ENCODE results near the gene ZNF407. TPM values are rescaled to one million over a fixed set of nuclear protein-coding genes. Genes with fewer than 3 reads are reported as not detected.

The ZNF407 gene
- total RNA-seq, 1 donor from 2014 or later = 27.2 TPM

DNA sequence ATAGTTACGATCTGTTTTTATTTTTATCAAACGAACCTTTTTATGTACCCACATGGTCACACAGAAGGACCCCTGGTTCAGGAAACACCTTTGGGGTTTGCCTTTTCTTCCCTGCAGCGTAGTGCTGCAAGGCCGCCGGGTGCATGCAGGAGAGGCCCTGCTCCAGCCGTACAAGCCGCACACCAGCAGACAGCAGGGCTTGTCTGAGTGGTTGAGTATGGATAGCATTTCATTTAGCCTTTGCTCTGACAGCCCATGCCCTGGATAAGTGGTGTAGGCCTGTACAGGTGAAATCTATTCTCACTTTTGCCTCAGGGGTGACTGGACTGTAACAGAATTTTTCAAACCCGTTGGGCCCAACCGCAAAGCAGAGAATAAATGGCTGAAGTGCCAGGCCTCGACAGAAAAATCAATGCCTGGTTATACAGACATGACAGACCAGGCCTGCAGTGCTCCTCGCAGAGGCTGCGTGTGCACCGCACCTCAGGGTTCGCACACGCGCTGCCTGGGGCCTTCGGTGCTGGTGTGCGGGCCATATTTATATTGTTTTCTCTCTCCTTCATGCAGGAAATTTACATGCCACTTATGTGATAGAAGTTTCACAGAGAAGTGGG is 279.1 kb downstream of the ZNF407 start:
- no peak for DNase-seq (ENCODE audit: low spot score)

DNA sequence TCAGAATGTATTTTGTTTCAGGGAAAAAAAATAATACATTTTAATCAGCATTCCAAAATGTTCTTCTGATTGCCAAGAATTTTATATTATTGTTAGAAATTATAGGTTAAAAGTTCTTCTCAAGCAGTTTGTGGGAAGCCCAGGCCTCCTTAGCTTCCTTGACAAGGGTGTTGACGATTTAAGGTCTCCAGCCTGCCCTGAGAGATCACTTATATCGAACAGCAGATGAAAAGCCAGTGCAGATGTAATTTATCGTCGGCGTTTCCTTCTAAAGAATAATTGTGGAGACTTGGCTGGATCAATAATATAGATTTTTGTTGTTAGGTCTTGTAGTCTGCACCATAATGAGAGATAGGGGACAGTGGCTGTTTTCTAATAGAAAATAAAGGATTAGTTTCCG is 280.6 kb downstream of the ZNF407 start:
- no peak for DNase-seq (ENCODE audit: low spot score)

DNA sequence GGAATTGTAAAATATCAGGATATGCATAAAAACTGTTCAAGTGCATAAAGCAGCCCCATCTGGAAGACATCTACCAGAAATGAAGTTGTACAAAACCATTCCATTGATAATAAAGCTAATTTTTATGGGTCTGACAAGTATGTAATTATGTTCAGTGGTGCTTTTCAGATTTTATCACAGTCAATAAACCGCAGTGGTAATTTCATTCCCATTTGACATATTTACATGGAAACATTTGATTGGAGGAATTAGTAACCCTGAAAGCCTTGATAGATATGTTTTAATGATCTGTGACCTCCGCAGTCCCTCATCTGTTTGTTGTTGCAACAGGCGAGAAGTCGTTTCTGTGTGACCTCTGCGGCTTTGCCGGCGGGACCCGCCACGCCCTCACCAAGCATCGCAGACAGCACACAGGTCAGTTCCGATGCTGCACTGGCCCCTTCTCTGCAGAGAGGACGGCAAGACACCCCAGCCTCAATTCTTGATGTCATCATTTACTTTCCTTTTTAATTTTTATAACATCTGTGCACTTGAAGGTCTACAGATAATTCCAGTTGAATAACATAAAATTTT is 283.1 kb downstream of the ZNF407 start:
- DNase-seq (ENCODE audit: low spot score) = no peak

DNA sequence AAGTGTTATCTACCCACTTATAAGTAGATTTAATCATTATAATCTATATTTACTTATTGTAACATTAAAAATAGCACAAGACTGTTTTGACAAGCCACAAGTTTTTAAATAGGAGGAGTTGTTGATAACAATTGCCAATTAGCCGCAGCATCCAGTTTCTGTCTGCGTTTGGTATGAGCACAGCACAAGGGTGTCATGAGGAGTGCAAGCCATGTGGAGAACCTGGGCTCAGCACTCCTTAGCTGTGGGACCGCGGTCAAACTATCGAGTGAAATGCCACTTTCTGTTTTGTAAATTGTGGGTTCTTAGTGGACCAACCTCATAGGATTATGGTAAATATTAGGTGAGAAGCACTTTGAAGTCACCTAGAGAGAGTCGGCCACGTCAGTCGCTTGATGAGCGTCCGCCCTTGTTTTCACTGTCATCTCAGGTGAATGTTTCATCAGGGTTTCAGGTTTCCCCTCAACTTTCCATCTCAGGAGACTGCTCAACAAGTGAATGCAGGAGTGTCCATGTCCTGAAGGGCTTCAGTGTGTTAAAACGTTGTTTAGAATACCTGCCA is 294.5 kb downstream of the ZNF407 start:
- DNase-seq (ENCODE audit: low spot score) = no peak

DNA sequence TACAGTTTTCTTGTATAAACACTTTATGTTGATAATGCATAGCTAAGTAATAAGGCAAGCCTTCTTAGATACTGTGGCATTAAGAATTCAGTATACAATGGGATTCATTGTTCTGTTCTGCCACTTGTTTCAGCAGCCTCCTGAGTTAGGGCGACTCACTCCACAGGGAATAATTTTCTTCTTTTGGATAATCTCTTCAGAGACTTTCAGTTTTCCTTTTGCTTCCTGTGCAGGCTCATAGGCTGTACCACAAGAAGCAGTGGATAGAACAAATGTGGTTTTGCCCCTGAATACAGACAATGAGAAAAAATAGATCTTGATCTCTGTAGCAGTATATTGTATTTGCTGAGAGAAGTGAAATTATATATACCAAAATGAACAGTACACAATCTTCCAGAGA is 298.0 kb downstream of the ZNF407 start:
- DNase-seq (ENCODE audit: low spot score) = no peak

DNA sequence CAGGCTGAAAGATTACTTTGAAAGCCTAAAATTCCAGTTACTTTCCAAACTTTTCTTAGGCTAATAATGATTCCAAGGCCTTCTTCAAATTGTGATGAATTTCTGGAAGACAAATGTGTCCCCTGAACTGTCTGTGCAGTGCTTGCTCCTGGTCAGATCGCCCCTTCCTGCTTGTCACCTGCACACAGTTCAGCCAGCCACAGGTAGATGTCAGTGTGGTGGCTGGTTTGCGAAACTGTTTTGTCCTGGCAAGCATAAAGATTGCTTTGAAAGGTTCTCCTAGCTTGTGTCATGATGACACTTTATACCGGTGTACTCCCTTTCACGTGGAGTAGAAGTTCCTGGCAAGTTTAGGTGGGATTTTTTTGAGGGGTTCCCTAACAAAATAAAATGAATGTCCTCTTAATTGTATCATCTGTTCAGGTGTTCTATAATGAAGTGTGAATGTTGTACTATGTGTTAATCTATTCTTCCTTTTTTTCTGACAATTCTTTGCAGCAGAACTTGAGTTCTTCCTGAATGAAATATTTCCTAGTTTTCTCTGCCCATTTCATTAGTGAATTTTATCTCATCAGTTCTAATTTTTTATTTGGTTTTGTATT is 298.8 kb downstream of the ZNF407 start:
- no peak for DNase-seq (ENCODE audit: low spot score)

DNA sequence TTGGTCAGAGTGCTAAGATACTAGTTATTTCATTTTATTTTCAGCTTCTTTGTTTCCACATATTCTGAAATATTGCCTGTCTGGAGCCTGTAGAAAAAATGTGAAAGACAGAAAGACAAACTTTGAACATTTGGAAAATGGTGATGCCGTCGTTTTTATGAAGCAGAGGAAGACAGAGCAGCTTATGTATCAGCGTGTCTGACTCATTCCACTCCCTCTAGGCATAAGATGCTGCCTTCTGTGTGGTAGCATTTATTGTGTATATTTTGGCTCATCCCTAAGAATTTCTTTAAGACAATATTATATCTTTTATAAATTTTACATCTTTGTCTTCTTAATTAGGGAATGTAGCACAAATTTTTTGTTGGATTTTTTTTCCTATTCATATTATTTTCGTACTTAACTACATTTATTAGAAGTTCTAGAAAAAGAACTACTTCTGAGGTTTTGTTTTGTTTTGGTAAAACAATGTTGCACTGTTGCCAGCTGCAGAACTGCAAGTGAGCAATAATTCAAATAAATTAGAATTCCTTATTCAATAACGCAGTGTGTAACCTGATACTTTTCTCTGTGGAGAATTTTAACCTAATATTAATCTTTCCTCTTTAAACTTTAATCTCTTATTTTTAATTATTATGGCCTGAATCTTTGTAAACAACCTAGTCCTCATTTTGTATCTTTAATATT is 300.4 kb downstream of the ZNF407 start:
- DNase-seq (ENCODE audit: low spot score) = no peak

DNA sequence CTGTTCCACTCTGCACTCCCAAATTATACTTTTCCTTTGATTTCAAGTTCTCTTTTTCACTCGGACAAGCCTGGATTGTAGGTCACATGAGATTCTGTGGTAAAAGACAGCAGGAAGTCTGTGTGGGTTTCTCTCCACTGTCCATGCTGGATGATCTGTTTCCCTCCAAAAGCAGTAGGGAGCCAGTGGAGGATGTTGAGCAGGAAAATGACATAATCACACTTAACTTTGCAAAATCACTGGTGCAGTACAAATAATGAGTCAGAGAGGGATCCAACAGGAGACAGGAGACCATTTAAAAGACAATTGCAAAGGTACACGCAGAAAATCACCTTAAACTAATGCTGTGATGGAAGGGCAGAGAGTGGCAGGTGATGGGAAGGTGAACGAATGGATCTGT is 301.3 kb downstream of the ZNF407 start:
- DNase-seq (ENCODE audit: low spot score) = no peak

DNA sequence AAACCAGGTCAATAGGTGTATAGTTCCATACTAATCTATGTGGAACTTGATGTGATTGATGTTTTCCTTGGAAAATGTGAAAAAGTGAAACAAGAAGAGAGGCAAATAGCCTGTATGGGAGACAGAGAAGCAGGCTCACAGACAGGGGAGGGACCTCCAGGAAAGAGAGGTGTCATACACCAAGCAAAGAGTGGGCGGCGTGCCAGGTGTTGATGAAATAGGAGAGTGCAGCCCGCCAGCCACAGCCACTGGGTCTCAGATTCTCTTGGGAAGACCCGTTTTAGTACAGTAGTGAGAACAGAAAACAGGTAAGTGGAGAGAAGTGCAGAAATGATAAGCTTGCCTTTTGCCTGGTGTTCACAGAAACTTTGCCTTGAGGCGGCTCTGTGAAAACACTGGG is 301.9 kb downstream of the ZNF407 start:
- no peak for DNase-seq (ENCODE audit: low spot score)

DNA sequence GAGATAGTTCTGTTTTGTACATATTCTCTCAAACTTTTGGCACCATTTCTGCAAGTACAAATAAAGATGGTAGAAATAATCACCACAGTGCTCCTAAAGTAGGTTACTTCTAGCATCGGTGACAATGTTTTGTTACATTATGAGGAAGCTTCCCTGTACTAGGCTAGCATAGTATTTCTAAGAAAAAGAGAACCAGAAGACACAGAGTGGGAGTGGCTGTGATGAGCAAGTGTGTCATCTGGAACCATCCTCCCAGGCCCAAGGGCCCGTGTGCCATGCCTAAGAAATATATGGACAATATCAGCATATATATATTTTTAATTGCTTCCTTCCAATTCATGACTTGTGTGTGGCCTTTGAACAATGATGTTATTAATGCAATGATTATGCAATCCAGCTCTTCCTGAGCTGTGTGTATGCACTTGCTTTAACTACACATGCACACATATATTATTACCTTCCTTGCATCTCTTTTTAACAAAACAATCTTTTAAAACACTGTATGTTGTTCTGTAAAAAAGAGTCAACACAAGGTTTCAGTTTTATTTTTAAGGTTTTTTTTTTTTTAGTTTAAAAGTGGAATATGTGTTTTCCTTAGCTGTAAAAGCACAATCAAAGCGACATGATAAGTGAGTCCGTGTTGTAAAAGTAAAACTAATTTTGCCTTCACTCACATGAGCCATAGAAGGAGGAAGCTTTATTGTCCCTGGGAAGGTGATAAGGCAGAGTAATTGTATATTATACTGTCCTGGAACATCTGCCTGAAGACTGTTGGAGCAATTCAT is 303.9 kb downstream of the ZNF407 start:
- DNase-seq (ENCODE audit: low spot score) = no peak

DNA sequence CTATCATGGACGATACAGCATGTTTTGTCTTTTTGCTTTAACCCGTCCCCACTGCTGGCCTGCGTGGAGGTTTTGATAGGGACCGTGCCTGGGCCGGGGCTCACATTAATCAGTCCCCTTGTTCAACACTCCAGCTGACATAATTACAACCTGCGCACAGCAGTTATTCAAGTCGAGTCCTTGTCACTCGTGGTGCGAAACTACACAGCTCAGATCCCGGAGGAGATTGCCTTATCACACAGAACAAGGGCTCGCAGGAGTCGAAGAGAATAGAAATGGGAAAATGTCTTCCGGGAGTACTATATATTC is 304.4 kb downstream of the ZNF407 start:
- DNase-seq (ENCODE audit: low spot score) = no peak

DNA sequence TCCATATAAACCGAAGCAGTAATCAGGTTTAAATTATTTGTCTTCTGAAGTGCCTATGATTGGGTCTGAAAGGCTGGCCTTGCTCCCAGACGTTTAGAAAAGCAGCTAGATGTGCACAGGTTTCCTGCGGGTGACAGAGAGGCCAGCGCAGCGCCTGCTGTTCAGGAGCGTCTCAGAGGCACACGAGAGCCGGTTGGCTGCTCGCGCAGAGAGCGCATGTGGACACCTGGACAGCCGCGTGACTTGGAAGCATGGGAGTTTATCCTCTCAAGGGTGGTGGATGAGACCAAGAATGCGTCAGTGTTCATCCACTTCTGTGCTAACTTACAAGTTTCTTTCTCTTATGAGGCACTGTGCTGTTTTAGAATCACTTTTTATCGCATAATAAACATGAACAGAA is 307.6 kb downstream of the ZNF407 start:
- DNase-seq (ENCODE audit: low spot score) = no peak

DNA sequence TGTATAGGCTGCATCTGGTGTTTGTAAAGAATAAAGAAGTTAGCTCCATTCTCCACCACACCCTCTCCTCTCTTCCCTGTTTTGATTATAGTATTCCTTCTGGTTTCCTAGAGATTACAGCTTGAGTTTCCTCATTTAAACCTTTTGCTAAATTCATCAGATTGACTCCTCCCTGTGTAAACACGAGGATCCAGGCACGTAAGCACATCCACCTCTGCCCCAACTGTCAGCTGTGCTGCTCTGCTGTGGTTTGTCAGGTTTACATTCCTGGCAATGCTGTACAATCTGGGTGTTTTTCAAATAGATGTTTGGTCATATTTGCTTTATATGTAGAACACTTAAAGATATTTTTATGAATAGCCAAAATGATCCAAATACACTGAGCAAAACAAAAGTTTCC is 308.5 kb downstream of the ZNF407 start:
- no peak for DNase-seq (ENCODE audit: low spot score)

DNA sequence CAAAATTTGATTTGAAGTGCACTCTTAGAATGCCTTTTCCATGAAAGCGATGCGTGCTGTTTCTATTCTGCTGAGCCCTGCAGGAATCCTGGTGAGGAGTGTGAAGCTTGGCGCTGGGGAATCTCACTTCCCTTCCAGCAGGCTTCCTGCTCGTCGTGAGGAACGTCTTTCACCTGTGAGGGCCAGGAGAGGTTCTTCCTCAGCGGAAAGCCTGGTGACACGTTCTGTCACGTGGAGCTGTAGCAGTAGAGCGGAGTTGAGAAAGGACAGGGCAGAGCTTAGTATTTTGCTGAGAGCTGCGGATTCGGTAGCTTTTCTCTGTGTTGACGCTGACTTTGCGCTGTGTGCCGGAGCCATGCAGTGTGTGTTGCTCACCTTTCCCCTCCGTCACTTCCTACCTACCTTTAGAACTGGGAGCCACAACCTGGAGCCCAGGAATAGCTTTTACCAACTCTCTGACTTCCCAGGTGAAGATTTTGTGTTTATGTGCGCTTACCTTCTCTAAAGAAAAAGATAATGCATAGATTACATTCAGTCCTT is 316.5 kb downstream of the ZNF407 start:
- DNase-seq (ENCODE audit: low spot score) = no peak

DNA sequence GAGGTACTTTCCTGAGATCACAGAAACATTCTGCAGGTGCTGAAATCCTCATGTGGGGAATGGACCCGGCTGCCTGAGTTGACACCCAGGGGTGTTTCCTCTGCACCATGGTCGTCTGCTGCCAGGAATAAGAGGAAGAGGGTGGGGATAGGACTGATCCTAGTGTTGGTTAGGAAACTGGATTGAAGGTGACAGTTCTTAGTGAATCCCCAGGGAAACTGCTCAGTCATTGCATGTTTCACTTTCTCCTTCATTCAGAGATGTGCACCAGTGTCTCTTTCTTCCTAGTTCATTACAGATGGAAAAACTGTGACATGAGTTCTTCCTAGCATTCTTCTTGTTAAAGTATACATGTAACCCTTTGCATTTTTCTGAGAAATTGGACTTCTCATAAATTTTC is 317.0 kb downstream of the ZNF407 start:
- no peak for DNase-seq (ENCODE audit: low spot score)

DNA sequence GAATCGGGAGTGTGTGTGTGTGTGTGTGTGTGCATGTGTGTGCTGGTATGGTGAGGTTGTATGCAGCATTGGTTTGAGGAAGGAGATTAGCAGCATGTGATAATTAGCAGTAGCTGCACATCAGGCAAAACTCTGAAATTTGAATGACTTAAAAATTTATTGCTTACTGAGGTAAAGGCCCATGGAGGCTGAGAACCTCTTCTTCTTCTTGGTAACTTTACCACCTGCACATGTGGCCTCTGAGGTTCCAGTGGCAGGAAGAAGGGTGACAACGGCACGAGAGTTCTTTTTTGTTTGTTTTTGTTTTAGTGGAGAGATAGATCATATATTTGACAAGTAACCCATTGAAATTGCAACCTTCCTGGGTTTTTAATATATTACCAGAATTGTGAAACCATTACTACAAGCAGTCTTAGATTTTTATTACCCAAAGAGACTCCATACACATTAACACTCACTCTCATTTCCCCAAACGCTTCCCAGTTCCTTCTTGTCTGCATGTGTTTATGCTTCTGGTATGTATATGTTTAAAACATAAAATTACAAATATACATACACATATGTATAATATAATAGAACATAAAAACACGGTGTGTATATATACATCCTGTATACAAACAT is 319.2 kb downstream of the ZNF407 start:
- DNase-seq (ENCODE audit: low spot score) = no peak

DNA sequence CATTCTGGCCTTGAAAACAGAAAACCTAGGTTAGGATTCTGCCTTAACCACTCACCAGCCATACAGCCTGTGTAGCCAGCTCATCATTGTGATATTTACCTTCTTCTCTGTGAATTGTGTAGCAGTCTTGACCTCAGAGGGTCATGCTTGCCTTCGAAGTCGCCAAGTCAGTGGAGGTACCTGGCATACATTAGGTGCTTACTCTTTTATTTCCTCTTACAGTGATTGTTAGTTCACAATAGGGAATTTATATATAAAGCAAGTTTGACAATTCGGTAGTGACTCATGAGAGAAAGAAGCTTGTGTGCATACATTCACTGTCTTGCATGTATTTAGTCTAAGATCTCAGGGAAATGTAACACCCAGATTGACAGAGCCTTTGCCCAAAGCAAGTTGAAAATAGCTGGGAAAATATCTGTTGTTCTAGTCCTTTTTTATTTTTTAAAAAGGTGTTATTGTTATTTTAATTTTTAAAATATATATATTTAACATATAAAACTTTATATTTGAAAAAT is 320.7 kb downstream of the ZNF407 start:
- DNase-seq (ENCODE audit: low spot score) = no peak

DNA sequence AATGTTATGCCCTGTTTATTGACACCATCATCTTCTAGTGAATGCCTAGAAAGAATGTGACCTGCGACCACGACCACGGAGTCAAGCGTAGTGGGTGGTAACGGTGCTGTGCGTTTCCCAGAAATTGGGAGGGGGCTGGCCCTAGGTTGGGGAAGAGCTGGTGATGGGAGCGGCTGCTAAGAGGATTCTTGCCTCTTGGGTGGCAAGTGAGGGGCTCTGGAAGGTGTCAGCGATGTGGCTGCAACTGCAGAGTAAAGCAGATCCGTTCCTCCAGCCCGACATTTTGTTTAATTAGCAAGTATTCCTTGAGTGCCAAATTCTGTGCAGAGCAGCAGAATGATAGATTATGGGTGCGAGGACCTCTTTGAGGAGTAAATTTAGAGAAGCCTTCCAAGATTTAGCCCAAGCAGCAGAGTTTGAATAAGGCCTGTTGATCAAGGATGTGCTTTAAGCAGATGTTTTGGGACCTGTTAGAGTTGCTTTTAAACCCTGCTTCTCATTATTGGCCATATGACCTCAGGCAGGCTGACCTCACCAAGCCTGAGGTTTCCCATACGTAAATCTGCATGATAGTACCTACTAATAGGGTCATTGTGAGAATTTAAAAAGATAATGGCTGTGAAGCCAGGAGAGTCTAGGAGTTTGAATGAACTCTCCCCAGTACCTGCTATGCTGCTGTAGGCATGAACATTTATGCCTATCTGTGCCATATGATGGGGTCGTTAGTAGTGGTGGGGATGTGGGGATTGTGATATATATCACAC is 323.6 kb downstream of the ZNF407 start:
- no peak for DNase-seq (ENCODE audit: low spot score)

DNA sequence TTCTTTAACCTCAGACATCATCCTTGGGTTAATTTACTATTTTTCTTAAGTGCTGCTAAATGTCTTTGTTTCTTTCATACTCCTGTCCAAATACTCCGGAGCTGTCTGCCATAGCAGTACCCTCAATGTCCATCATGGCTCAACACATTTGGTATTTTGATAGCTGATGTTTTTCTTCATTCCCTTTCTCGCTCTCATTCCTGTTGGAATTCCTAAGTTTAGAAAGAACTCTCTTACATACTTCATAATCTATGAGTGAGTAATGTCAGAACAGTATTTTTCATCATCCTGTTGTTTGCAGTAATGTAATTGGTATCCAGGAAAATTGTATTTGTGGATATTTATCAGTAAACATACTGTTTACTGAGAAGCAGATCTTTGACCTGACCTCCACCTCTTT is 328.4 kb downstream of the ZNF407 start:
- no peak for DNase-seq (ENCODE audit: low spot score)

DNA sequence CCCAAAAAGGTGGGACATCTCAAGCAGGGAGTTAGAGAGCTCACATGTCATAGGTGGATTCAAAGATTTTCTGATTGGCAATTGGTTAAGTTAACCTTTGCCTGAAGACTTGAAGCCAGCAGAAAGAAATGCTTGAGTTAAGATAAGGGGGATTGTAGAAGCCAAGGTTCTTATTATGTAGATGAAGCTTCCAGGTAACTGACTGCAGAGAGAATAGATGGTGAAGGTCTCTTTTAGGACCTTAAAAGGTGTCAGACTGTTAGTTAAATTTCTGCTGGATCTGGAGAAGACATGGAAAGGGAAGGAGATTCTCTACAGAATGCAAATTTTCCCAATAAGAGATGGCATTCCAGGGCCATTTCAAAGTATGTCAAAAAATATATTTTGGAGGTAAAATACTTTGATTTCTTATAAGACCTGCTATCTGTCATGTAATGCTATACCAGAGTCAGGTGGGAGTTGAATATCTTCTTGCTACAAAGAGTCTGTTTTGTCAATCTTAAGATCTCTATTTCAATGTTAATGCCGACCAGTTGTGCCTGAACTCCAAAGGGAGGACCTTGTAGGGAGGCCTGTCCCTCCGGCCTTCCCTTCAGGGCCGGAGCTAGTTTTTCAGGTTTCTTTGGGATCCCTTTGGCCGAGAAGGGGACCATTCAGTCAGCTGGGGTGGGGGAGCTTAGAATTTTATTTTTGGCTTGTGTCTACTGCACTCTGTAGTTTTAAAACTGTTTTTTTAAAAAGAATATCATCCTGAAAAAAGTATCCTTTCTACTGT is 330.7 kb downstream of the ZNF407 start:
- no peak for DNase-seq (ENCODE audit: low spot score)
